HG03342 (cell line): ENCODE measurements around the gene ACSM6.

Source experiments
- ATAC-seq: cut with Tn5 transposase; IDR thresholded peaks from one replicate; pipeline ENCODE4 v1.9.1; 2021; ENCODE audit warnings: mild to moderate bottlenecking, moderate library complexity; ENCODE audit not compliant: unreplicated experiment

Gene ACSM6

GRCh38 chr10:95243318-95243617 lies 49.2 kb downstream of the ACSM6 start:
- ATAC-seq = no peak

- ATAC-seq = no peak
Observed at GRCh38 chr10:95244152-95244551, 50.1 kb downstream of the ACSM6 start.

GRCh38 chr10:95245425-95246055 lies 51.5 kb downstream of the ACSM6 start:
- ATAC-seq = peak; percentile 86

- ATAC-seq = peak; percentile 33
Observed at GRCh38 chr10:95246582-95247051, 52.6 kb downstream of the ACSM6 start.

- no peak for ATAC-seq
Observed at GRCh38 chr10:95247200-95247880, 53.3 kb downstream of the ACSM6 start.

- no peak for ATAC-seq
Observed at GRCh38 chr10:95247881-95248583, 54.0 kb downstream of the ACSM6 start.

GRCh38 chr10:95248989-95249388 lies 55.0 kb downstream of the ACSM6 start:
- ATAC-seq = no peak

- ATAC-seq = no peak
Observed at GRCh38 chr10:95249467-95249866, 55.4 kb downstream of the ACSM6 start.

- ATAC-seq = no peak
Observed at GRCh38 chr10:95250856-95251255, 56.8 kb downstream of the ACSM6 start.

- ATAC-seq = no peak
Observed at GRCh38 chr10:95253007-95253406, 59.0 kb downstream of the ACSM6 start.

GRCh38 chr10:95253686-95254085 lies 59.6 kb downstream of the ACSM6 start:
- no peak for ATAC-seq

- no peak for ATAC-seq
Observed at GRCh38 chr10:95254629-95255028, 60.6 kb downstream of the ACSM6 start.

GRCh38 chr10:95256268-95256667 lies 62.2 kb downstream of the ACSM6 start:
- ATAC-seq = no peak

GRCh38 chr10:95257849-95258248 lies 63.8 kb downstream of the ACSM6 start:
- no peak for ATAC-seq

- no peak for ATAC-seq
Observed at GRCh38 chr10:95260397-95260881, 66.4 kb downstream of the ACSM6 start.

GRCh38 chr10:95260909-95261552 lies 67.0 kb downstream of the ACSM6 start:
- no peak for ATAC-seq

- no peak for ATAC-seq
Observed at GRCh38 chr10:95261926-95262325, 67.9 kb downstream of the ACSM6 start.

- no peak for ATAC-seq
Observed at GRCh38 chr10:95262763-95263518, 68.9 kb downstream of the ACSM6 start.

GRCh38 chr10:95263864-95264226 lies 69.8 kb downstream of the ACSM6 start:
- ATAC-seq = no peak

- no peak for ATAC-seq
Observed at GRCh38 chr10:95264227-95265051, 70.4 kb downstream of the ACSM6 start.
